Mesenteric fat pad (tissue), 1 donor: Measurements from ENCODE around the gene POLE. TPM values are rescaled to one million over a fixed set of nuclear protein-coding genes. Genes with fewer than 3 reads are reported as not detected.

Source experiments
- DNase-seq: peaks from one replicate; pipeline ENCODE4 v3.0.0-alpha.2; 2020; ENCODE audit warnings: low spot score
- total RNA-seq: library from RNA; stranded (reverse); fragmentation: NEBNext Ultra II Directional; extraction: Animal tissue kit (Norgen Biotek cat#: 25700); gene quantifications from one replicate; pipeline ENCODE4 v1.2.1, GENCODE V29; 2021
- donor health status: DM: yes; HTN: yes; CAD: no.

Gene POLE
- total RNA-seq, 1 donor from 2014 or later: 23.9 TPM

DNA sequence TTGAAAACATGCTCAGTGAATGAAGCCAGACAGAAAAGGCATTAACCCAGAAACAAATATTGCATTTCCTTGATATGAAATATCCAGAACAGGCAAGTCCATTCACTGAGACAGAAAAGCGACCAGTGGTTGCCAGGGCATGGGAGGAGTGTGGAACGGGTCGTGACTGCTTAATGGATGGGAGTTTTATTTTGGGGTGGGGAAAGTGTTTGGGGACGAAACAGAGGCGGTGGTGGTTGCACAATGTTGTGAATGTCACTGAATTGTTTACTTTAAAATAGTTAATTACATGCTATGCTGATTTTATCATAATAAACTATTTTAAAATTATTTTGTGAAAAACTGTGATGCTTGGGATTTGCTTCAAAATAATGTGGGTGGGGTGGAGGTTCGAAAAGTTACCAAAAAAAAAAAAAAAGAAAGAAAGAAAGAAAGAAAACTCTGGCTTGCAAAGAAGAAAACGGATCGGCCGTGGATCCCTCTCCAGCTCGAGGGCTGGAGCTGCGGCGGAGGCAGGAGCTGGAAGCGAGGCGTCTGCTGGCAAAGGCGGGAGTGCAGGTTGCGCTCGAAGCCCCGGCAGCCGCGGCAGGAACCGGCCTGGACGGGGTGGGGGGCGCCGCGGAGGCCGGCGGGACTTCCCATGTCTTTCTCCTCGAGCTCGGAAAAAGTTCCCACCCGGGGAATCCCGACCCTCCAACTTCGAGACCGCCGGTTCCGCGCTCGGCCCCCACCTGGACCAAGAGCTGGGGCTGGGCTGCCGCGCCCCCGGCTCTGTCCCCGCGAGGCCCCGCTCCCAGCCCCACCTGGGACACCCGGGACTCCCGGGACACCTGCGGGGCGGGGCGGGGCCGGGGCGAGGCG lies 69.1 kb downstream of the POLE start:
- no peak for DNase-seq

DNA sequence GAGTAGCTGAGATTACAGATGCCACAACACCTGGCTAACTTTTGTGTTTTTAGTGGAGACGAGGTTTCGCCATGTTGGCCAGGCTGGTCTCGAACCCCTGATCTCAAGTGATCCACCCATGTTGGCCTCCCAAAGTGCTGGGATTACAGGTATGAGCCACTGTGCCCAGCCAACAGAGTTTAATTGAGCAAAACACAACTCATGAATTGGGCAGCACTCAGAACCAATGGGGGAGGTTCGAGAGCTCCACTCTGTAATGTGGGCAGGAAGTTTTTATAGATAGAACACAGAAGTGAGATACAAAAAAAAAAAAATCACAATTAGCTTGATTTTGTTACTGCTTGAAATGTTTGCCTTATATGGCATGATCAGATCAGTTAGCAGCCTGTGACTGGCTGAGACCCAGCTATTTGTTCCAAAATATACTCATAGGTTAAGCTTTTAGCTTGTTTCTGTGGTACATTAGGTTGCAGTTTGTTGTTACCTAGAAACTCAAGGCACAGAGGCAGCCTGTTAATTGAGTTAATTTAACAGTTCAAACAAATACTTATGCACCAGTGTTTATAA lies 69.9 kb downstream of the POLE start:
- DNase-seq: no peak

DNA sequence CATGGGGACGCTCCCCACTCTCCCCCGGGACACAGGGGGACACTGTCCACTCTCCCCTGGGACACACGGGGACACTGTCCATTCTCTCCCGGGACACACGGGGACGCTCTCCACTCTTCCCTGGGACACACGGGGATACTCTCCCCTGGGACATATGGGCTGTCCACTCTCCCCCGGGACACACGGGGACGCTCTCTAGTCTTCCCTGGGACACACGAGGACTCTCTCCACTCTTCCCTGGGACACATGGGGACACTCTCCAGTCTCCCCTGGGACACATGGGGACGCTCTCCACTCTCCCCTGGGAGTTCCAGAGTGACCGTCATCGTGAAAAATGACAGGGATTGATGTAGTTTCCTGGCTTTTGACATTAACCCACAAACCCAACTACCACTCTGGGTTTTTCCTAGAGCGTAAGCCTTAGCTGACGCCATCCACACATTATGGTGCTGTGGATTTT lies 71.5 kb downstream of the POLE start:
- DNase-seq: no peak

DNA sequence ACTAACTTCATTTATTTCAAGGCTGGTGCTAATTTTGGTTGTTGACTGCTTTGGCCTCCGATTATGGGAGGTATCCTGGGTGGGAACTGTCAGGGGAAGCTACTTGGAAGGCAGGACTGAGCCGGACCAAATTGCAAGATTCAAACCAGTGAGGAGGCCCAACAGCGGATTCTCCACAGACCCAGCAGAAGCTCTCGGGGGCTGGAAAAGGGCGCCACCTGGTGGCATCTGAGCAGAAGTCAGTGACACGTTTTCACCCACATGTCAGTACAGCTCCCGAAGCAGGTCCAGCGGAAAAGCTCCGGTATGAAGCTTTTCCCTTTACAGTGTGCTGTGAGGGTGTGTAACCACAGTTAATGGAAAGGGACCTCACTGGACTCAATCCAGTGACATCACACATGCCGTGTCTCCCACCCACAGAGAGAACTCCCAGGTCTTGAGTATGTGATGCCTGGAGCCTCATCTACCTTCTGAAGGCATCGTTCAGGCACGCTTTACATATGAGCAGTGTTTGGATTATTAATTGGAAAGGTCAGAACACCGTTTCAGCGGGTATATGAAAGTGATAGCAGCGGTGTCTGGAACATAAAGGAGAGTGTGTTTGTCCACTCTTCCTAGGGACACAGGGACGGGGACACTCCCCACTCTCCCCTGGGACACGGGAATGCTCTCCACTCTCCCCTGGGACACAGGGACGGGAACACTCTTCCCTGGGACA lies 72.1 kb downstream of the POLE start:
- DNase-seq: no peak

DNA sequence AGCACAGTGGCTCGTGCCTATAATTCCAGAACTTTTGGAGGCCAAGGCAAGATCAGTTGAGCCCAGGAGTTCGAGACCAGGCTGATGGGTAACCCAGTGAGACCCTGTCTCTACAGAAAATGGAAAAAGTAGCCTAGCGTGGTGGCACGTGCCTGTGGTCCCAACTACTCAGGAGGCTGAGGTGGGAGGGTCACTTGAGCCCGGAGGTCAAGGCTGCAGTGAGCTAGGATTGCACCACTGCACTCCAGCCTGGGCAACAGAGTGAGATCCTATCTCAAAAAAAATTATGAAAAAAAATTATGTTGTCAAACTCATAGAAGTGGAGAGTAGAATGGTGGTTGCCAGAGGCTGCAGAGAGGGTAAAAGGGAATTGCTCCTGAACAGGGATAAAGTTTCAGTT lies 73.1 kb downstream of the POLE start:
- no peak for DNase-seq

DNA sequence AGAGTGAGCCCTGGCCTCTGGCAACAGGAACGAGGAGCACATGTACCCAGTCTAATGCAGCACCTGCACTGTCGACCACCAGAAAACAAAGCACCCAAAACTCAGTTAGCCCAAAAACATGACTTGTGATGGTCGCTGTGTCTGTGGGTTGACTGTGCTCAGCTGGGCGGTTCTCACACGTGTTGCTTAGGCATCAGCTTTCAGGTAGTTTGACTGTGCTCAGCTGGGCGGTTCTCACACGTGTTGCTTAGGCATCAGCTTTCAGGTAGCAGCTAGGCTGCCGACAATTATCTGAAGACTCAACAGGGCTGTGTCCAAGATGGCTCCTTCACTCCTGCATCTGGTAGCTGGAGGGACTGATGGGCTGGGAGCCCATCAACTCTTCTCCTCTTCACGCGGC lies 75.5 kb downstream of the POLE start:
- no peak for DNase-seq

DNA sequence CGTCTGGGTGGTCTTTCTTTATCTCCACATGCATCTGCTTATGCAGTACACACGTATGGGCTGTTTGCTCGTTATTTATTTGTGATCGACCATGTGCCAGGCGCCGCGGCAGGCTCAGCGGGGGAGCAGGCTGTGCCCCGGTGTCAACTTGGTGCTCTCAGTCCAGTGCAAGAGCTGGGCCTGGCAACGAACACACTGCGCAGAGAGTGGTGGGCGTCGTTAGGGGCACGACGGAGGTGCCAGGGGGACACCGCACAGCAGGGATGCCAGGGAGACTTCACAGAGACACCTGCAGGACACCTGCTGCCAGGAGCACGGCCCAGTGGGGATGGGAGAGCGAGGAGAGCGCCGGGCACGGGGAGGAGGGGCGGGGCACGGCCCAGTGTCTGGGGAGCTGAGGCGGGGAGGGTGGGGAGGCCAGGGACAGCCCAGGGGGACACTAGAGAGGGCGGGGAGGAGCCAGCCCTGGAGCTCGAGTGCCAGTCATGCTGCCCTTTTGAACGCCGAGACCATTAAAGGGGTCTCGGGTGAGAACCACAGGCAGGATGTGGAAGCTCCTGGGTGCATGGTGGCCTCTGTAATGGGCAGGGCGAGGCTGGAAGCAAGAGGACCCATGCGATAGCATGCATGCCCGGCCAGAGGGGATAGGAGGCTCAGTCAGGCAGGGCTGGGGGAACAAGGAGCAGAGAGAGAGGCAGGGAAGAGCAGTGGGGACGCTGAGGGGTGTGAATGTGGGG lies 76.1 kb downstream of the POLE start:
- DNase-seq: no peak

DNA sequence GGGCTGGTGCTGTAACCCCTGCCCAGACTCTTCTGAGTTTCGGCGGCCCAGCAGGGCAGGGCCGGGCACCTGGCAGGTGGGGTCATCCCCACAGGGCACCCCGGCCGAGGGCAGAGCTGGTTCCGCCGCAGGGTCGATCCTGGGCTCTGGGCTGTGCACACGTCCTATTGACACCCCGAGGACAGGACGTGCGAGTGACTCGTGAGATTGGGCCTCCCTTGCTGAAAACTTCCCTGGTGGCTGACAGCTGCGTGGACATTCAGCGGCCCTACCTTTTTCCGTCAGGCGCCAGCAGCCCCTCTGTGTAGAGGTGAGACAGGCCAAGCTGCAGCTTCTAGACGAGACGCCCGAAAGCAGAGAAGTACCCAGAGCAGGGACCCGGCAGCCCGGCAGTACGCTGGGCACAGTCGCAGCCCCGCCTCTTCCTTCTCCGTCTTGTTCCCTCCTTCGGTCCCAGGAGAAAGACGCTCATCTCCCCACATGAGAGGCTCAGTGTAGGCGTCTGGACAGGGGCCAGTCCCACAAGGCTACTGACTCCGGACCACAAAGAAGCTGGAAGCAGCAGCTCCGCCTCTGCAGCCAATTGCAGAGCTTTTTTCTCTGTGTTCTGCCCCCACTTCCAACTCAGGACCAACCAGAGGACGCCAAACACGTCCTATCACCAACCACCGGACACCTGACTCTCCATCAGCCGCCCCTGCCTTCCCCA lies 76.9 kb downstream of the POLE start, which contains the start of gene LRCOL1:
TSS of gene LRCOL1 (minus strand) at position 532 of the 709 bp plus-strand sequence. CDS start 4,331 bp downstream, outside the sequence.
- DNase-seq: no peak

DNA sequence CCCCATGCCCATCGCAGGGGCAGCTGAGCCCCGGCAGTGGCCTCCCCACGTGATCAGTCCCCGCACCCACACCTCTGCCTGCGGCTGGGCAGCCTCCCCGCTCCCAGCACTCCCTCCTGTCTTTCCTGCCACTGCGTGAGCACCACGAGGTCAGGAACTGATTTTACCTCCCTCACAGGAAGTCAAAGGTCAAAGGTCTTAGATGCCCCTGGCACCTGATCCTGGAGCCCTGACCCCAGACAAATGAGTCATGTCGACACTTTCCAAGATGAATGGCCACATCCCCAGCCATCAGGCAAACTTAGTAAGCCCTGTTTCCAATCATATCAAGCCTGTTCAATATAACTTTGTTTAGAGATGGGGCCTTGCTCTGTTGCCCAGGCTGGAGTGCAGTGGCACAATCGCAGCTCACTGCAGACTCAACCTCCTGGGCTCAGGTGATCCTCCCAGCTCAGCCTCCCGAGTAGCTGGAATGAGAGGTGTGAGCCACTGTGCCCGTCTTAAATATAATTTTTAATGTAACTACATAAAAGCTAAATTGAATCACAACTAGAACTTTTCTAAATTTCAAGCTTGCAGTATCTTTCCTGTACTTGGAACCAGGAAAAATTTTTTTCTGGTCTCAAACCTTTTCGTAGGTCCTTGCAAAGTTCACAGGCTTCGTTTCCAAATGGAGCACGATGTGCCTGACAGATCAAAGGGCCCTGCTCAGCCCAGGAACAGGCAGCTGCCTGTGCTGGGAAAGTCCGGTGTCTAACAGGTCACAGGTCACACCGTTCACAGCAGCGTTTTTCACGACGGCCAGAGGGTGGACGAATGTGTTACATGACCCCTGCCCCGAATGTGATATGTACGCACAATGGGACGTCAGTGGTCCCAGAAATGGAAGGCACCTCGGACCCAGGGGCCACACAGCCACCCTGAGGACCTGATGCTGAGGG lies 78.6 kb downstream of the POLE start:
- no peak for DNase-seq

DNA sequence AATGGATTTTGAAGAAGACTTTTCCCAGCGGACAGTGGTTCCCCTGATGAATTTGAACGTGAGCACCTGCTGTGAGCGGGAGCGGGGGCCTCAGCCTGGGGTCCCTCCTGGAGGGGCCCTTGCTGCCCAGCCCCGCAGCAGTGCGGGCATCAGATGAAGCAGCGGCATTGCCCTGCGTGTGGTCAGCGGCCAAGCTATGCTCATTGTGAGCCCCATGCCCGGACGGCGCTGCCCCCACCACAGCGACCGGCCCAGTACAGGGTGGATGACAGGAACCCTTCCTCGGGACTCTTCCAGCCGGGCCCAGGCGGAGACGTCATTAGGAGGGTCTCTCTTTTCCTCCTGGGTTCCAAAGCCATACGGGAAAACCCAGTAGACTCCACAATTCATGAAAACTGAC lies 80.2 kb downstream of the POLE start:
- DNase-seq: no peak

DNA sequence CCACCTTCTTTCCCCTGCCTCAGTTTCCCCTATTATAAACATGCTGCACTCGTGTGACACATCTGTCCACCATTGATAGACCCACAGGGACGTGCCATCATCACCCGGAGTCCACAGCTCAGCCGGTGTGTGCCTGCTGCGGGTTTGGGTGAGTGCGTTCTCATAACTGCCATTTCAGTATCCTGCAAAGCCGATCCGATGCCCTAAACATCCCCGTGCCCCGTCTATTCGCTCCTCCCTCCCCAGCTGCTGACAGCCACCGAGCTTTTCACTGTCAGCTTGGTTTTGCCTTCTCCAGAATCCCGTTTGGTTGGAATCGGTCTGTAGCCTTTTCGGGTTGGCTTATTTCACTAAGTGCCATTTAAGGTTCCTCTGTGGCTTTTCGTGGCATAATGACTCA lies 80.7 kb downstream of the POLE start:
- no peak for DNase-seq

DNA sequence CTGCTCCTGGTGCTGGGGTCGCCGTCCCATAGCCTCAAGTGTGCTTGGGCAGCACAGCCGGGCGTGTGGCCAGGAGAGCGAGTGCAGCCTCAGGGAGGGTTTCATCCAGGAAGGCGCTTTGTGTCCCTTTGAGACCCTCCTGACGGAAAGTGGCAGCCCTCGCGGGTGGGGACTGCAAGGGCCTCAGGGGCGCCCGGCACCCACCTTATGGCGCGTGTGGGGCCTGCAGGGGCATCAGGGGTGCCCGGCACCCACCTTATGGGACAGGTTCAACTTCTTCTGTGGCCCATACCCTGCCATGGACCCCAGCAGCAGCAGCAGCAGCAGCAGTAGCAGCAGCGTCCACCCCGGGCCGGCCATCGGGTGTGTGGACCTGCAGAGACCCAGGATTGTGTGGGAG lies 81.2 kb downstream of the POLE start:
- no peak for DNase-seq

DNA sequence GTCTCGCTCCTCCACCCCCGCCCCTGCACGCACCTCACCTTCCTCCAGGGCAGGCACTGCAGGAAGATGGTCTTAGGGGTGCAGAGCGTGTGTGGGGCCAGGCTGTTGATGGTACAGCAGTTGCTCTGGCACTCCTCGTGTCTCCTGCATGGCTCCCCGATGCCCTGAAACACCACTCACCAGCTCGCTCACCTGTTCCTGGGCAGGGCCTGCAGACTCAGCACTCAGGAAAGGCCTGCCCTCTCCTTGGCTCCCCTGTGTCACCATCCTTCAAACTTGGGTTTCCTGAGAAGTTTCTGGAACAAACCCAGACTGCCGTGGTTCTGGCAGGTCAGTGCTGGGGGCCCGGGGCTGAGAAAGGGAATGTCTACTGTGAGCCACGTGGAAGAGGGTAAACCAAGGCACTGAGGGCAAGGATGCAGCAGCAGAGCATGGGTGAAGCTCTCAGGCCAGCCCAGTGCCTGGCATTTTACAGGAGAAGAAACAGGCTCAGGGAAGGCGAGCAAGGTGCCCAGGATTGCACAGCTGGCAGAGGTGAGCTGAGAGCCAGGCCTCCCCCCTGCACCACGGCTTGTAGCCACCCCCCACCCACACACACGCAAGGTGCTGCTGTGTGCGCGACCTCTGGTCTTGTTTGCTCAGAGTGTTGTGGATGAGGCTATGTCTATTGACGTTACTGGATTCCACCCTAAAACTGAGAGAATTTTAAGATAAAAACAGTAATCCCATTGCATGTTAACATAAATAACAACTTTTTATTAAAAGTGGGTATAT lies 82.3 kb downstream of the POLE start:
- DNase-seq: no peak

DNA sequence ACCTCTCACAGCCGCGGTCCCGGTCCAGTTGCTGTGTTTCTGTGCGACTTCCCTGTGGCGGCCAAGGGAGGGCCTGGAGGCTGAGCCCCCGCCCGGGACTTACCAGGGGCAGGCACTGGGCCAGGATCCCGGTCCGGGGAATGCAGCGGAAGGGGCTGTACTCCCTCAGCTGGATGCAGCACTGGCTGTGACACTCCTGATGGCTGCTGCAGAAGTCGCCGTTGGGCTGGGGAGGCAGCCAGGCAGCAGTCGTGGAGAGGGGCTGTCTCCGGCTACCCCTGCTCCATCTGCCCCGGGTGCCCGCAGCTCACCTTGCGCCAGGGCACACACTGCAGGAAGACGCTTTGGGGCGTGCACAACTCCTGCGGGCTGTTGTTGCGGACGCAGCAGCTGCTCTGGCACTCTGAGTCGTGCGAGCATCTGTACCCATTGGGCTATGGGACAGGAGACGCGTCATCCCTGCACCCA lies 83.0 kb downstream of the POLE start:
- DNase-seq: no peak

DNA sequence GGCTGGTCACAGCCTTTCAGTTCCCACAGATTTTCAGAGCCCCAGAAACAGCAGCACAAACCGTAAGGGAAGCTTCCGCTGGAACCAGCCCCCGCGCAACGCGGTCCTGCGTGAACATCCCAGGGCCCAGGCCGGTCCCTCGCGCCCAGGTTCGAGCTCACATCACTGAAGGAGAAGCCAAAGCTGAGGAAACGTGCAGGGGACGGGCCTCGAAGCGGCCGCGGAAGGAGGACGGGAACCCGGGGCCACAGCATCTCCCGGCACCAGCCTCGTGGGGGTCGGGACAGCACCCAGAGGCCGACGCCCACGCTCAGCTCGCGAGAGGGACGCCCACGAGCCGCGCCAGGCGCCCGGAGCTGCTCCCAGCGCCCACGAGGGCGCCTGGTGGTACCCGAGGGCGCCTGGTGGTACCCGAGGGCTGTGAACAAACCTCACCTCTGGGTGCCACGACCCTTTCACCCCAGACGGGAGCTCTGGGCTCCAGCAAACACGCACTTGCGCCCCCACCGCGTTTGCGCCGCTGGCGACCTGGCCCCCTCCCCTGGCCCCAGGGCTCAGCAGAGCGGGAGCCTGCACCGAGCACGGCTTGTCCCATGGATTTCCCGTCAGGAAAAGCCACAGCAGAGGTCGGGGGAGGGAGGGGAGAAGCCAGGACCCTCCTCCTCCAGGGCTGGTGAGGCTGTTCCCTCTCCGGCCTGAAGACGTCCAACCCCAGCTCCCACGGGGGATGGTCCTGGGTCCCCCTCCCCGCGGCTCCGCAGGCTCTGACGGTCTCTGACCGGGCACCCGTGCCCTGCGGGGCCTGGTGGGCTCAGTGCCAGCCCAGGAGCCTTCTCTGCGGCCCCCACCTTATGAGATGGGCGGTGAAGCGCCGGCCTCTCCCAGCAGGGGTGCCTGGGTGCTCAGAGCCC lies 83.6 kb downstream of the POLE start:
- no peak for DNase-seq

DNA sequence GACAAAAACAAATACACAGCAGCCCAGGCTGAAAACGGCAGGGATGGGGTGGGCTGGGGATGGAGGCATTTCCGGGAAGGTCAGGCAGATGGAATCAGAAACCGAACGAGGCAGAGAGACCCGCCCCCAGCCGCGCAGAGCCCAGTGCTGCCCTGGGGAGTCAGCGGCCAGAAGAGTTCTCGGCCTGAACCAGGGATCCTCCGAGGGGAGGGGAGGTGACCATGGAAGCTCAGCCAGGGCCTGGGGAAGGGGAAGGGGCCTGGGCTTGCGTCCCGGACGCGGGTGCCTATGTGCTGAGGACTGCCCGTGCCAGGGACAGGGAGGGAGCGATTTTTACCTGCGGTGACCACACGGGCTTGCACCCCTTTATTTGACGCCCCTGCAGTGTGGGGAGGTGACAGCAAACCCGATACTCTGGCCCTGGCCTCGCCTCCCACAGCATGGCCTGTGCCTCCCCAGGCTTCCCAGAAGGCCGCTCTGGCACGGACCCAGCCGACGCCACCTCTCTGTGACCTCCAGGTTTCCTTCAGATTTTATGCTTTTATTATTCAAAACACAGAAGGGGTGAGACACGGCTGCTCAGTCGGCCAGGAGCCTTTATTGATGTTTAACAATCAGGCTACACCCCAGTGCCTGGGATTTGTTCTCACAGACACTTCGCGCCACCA lies 84.4 kb downstream of the POLE start:
- no peak for DNase-seq
